Gastroesophageal sphincter (tissue), 3 donors: ENCODE results near the gene WWP2.

Experiments
- CTCF ChIP-seq, 4 experiments: fragments of 200-600 bp in 2 of 4; fragments of 450-650 bp in 2 of 4; sonication (generic) in 1 of 4; IDR thresholded peaks; one replicate each; pipeline ENCODE4 v1.5.1; 2017 to 2019; ENCODE audit warnings: antibody characterized with exemption in 4 of 4, mild to moderate bottlenecking in 2 of 4, moderate library complexity in 2 of 4
- POLR2A ChIP-seq, 2 donors: fragments of 450-650 bp; IDR thresholded peaks; one replicate each; pipeline ENCODE4 v1.6.1; 2017; ENCODE audit warnings: antibody characterized with exemption in 2 of 2, mild to moderate bottlenecking in 2 of 2, moderate library complexity in 1 of 2
- POLR2AphosphoS5 ChIP-seq: sonication (generic); formaldehyde crosslinking; IDR thresholded peaks from one replicate; pipeline ENCODE4 v1.6.1; 2017; ENCODE audit warnings: antibody characterized with exemption

- TF ChIP-seq CTCF (IDR thresholded peaks at IDR 0.05): no peak
- TF ChIP-seq POLR2A (IDR thresholded peaks at IDR 0.05): no peak
- no peak for TF ChIP-seq POLR2AphosphoS5
Observed at GRCh38 chr16:69916462-69916861, 154.3 kb downstream of the WWP2 start.
